ACHN (cell line): ENCODE data around the gene RASA2.

Experiments
- DNase-seq: peaks from one replicate; pipeline ENCODE4 v3.0.0-alpha.2; 2015
- in situ Hi-C: cut with HindIII; loops from 2 replicates; pipeline ENCODE4 v1.10.0; 2017; ENCODE audit warnings: low sequenced_read_pairs, low pct_ligation_motif_present, low pct_unique_long_range_greater_than_20kb

RASA2 gene, protein sequence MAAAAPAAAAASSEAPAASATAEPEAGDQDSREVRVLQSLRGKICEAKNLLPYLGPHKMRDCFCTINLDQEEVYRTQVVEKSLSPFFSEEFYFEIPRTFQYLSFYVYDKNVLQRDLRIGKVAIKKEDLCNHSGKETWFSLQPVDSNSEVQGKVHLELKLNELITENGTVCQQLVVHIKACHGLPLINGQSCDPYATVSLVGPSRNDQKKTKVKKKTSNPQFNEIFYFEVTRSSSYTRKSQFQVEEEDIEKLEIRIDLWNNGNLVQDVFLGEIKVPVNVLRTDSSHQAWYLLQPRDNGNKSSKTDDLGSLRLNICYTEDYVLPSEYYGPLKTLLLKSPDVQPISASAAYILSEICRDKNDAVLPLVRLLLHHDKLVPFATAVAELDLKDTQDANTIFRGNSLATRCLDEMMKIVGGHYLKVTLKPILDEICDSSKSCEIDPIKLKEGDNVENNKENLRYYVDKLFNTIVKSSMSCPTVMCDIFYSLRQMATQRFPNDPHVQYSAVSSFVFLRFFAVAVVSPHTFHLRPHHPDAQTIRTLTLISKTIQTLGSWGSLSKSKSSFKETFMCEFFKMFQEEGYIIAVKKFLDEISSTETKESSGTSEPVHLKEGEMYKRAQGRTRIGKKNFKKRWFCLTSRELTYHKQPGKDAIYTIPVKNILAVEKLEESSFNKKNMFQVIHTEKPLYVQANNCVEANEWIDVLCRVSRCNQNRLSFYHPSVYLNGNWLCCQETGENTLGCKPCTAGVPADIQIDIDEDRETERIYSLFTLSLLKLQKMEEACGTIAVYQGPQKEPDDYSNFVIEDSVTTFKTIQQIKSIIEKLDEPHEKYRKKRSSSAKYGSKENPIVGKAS

DNA sequence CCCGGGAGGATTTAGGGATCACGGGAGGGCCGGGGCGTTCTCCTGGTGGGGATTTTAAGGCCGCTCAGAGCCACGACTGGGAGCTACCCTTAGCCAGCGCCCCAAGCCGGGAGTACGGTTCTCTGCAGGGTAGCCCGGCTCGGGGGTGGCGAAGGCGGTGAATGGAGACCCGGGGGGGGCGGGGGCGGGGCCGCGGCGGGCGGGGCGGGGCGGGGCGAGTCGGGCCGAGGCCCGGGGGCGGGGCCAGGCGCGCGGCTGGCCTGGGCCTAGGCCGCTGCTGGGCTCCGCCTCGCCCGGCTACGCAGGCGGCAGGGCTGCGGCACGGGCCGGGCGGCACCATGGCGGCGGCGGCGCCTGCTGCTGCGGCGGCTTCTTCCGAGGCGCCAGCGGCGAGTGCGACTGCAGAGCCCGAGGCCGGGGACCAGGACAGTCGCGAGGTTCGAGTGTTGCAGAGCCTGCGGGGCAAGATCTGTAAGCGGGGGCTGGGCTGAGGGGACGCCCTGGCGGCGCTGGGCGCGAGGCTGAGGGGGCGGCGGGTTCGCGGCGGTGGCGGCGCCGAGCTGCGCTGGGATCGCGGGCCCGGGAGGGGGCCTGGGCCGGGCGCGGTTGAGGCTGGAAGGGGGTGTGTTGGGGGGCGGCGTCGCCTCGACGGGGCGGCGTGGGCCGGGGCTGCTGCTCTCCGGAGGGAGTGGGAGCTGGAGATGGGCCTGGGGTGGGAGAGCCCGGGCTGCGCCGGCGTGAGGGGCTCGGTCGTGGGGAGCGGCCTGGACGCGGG lies at the start of gene RASA2:
Gene RASA2 (plus strand): TSS at position 282 of the 775 bp plus-strand sequence. CDS start 57 bp downstream, at position 339.
- DNase-seq, result peak; percentile 85
- in situ Hi-C loops, result no loop called here

DNA sequence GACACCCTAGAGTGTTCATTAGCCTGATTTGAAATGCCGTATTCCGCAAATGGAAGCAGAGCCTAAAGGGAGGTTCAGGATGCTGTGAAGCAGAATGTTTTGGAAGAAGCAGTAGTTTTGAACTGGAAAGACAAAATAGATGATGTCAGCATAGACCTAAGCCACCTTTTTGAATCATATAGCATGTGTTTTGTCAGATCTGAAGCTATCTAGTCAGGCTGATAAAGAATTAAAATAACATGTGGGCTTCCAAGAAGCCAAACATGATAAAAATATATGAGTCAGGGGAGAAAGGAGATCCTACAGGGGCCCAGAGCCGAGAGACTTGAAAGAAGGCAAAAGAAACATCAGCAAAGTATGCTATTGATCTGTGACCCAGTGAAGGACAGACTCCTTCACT lies 47.2 kb upstream of the RASA2 start:
- no peak for DNase-seq
- in situ Hi-C loops, result no loop called here

DNA sequence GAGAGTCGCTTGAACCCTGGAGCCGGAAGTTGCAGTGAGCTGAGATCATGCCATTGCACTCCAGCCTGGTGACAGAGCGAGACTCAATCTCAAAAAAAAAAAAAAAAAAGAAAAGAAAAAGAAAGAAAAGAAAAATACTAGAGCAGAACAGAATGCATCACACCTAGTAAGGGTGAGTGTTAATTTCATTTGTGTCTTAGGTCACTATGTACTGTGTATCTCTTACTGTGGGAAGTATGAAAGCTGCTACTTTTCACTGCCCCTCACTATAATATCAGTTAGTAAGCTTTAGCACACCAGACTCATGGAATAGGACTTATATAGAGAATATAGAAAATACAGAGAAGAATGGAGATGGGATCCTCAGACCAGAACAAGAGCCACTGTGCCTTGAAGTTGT lies 45.9 kb upstream of the RASA2 start:
- in situ Hi-C loops, result no loop called here
- DNase-seq, result no peak

DNA sequence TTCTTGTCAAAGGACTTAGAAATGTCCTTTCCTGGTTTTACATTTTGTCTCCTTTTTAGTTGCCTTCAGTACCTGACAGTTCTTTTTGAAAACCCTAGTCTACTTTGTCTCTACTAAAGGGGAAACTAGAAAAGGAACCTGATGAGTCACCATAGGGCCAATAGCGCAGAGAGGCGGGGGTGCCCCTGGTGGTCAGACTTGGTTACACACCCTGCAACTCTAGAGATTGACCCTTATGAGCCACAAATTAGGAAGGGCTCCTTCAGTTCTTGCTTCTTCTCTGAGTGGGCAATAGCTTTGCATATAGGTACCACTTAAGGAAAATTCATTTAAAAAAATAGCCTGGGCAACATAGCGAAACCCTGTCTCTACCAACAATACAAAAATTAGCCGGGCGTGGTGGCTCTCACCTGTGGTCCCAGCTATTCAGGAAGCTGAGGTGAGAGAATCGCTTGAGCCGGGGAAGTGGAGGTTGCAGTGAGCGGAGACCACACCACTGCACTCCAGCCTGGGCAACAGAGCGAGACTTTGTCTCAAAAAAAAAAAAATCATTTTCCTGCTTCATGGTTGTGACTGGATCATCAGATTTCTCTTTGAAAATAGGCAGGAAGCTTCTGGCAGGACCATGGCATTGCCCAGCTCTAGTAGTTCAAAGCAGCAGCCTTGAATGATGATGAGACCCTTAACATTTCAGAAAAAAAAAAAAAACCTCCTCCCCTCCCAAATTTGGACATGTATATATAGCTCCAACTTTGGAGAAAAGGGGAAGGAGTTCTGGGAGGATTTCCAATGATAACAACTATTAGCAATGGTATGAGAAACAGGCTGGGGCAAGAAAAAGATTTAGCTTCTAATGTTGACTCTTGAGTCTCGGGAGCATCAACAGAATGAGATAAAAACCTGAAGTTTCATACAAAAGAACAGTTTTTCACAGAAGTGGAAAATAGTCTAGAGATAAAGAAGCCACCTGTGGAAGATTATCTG lies 45.2 kb upstream of the RASA2 start:
- DNase-seq, result peak; percentile 71
- in situ Hi-C loops, result no loop called here

DNA sequence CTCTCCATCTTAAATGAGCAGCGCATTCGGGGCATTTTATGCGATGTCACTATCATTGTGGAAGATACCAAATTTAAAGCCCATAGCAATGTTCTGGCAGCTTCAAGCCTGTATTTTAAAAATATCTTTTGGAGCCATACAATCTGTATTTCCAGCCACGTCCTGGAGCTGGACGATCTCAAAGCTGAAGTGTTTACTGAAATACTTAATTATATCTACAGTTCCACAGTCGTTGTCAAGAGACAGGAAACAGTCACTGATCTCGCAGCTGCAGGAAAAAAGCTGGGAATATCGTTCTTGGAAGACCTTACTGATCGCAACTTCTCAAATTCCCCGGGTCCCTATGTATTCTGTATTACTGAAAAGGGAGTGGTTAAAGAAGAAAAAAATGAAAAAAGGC lies 44.4 kb upstream of the RASA2 start:
- no peak for DNase-seq
- in situ Hi-C loops, result no loop called here

DNA sequence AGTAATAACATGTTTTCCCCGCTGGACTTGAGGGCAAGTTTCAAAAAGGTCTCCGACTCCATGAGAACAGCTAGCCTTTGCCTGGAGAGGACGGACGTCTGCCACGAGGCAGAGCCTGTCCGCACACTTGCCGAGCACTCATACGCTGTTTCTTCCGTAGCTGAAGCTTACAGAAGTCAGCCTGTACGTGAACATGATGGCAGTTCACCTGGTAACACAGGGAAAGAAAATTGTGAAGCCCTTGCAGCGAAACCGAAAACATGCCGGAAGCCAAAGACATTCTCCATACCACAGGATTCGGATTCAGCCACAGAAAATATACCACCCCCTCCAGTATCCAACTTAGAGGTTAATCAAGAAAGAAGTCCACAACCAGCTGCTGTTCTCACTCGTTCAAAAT lies 43.9 kb upstream of the RASA2 start:
- no peak for DNase-seq
- in situ Hi-C loops, result no loop called here

DNA sequence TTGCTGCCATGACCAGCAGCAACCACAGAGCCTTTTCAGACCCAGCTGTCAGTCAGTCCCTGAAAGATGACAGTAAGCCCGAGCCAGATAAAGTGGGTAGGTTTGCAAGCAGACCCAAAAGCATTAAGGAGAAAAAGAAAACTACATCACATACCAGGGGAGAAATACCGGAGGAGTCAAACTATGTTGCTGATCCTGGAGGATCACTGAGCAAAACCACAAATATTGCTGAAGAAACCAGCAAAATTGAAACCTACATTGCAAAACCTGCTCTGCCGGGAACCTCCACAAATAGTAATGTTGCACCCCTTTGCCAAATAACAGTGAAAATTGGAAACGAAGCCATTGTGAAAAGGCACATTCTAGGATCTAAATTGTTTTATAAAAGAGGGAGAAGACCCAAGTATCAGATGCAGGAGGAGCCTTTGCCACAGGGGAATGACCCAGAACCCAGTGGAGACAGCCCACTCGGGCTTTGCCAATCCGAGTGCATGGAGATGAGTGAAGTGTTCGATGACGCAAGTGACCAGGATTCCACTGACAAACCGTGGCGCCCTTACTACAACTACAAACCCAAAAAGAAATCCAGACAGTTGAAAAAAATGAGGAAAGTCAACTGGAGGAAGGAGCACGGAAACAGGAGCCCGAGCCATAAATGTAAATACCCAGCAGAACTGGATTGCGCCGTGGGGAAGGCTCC lies 42.1 kb upstream of the RASA2 start:
- in situ Hi-C loops, result no loop called here
- no peak for DNase-seq

DNA sequence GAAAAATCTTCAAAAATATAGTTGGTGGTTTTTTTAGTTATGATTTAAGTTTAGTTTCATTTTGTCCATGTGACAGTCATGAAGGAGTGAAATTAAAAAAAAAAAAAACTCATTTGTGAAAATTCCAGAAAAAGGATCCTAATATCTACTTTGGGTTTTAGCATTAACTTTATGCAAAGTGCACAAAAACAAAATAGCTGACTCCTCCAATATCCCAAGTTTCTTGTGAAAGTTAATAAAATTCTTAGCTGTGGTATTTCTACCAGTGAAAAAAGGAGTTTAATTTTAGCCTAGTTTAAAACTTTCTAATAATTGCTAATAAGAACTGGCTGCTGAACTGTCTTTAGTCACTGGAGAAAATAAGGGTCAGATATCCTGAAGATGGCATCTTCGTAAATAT lies 40.8 kb upstream of the RASA2 start:
- in situ Hi-C loops, result no loop called here
- DNase-seq, result no peak

DNA sequence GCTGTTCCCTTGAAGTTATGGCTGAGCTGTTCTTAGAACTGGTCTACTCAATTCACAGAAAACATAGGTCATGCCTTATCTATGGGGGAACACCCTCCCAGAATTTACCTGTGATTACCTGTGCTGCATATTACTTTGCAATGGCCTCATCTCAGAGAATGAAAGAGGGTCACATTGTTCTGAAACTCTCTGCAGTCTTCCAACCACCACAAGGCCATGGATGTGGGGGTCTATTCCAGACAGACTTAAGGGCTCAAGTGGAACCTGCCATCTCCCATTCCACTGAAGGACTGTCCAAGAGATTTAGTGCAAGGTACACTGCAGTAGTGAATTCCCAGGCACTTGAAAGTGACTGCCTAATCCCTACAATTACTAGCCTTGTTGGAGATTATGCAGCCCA lies 40.1 kb upstream of the RASA2 start:
- no peak for DNase-seq
- in situ Hi-C loops, result no loop called here

DNA sequence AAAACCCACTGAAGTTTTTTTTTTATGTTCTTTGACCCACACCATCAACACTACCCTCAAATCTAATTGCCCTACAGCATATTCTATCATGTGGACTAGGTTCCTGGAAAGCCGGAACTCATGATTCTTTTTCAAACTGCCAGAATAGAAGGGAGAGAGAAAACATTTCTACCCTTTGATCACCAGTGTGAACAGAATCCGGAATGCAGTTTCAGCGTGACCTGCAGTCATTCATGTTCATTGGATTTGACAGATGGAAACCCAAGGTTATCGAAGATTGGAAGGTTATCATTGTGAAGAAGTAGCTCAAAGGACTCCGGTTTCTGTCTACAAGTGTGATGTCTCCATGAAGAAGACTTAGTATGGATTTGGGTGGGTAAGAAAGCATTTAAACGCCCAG lies 39.4 kb upstream of the RASA2 start:
- in situ Hi-C loops, result no loop called here
- no peak for DNase-seq

DNA sequence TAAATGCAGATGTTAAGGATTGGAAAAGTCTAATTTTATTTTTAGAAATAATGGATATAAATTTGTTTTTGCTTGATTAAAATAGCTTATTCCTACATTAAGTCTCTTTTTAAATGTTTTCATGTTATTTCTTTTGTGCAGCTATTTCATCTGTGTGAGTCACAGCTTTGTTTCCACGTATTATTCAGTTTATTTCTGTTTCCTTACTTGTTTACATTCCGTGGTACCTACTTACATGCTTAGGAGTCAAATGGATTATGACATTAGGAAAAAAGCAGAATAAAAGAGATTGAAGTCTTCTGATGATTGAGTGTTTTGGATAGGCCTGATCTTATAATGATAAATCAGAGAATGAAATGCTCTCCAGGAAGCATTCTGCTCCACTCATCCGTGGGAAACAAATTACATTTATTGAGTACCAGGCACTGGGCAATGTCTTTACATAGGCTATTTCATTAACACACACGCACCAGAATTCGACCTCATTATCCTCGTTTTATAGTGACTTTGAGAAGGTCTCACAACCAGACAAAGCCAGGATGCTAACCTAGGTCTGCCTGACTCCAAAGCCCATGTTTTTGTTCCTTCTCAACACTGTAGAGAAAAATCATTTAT lies 38.1 kb upstream of the RASA2 start:
- no peak for DNase-seq

DNA sequence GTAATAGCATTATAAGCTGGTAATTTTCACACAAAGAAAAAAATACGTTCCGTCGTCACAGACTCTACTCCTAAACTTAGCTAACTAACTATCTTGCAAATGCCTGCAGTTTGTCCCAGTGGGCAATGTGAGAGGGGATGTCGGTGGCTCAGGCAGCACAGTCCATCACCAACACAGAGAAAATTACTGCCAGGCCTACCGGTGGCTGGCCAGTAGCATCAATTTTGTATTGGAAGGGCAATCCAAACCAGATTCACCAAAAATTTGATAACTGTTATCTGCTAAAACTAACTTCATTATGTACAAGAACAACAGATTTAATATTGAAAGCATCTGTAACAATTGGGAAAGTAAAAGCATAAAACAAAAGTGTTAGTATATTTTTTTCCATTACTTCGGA lies 37.4 kb upstream of the RASA2 start:
- in situ Hi-C loops, result no loop called here
- DNase-seq, result no peak

More for the DNA sequence above, 38.1 kb upstream of the RASA2 start:
- in situ Hi-C loops, result no loop called here

DNA sequence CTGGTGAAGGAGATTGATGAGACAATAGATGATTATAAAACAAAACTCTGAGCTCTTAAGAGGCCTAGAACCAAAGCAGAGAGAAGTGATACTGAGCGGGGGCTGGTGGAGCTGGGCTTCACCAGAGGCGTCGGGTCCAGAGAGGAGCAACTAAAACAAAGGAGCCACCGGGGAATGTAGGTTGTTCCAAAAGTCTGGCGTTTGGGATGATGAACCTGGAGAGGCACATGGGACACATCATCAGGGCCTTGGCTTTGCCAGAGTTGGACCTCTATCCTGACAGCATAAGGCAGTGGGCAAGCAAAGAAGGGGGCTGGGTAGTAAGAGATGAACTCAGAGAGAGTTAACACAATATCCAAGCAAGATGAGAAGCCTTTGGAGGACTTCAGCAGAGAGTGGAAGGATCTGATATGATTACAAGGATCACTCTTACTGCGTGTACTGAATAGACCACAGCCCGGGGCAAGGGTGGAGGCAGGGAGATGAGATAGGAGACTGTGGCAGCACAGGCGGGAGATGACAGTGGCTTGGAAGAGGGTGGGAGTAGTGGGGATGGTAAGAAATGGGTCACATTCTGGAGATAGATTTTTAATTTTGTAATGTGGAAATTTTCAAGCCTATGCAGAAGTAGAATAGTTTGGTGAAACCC lies 36.0 kb upstream of the RASA2 start:
- in situ Hi-C loops, result no loop called here
- DNase-seq, result no peak

DNA sequence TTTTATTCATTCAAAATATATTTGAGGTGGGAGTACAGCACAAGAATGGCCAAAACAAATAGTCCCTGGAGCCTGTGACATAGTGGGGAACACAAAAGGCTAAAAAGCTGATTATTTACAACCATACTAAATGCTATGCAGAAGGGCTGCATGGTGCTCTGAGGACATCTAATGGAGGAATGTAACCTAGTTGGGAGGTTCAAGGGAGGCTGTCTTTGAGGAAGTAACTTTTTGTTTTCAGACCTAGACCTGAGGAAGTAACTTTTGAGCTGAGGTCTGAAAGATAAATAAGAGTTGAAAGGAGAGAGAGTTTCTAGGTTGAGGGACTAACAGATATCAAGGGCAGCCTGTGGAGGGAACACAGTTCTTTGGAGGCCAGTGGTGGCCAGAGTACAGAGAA lies 34.8 kb upstream of the RASA2 start:
- peak; percentile 45 for DNase-seq
- in situ Hi-C loops, result no loop called here

DNA sequence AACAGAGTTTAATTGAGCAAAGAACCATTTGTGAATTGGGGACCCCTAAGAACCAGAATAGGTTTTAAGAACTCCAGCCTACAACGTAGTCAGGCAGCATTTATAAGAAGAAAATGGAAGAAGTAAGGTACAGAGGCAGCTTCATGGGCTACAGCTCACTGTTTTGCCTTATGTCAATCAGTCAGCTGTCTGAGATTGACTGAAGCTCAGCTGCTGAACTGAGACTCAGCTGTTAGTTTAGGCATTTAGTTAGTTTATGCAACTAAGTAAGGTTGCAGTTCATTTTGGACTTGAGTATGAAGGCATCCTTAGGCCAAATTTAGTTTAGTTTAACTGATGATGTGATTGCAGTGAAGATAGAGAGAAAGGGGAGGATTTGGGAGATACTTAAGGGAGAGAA lies 34.1 kb upstream of the RASA2 start:
- no peak for DNase-seq
- in situ Hi-C loops, result no loop called here

DNA sequence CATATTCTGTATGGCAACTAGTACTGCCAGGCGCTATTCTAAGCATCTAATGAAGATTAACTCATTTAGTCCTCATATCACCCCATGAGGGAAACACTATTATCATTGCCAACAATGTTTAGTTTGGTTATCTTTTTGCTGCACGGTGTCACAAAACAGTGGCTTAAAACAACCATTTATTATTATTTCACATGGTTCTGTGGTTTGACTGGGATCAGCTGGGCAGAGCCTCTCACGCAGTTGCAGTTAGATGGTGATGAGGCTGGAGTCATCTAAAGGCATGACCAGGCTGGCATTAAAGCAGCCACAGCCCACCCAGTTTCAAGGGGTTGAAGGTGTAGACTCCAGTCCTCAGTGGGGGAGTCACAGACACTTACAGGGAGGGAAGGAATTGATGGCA lies 32.8 kb upstream of the RASA2 start:
- in situ Hi-C loops, result no loop called here
- DNase-seq, result no peak
